NB4 (cell line): ENCODE data around the gene TUBD1.

ENCODE experiments used
- DNase-seq: peaks from one replicate; pipeline ENCODE4 v3.0.0; 2010; ENCODE audit warnings: low read depth
- H3K4me3 ChIP-seq: one replicate; pipeline ENCODE4 v1.5.1; 2011; ENCODE audit warnings: mild to moderate bottlenecking, low read depth, low read length, moderate library complexity
- CTCF ChIP-seq: IDR thresholded peaks from one replicate; pipeline ENCODE4 v1.5.1; 2012; ENCODE audit warnings: low read depth, low read length
- MAX ChIP-seq: IDR thresholded peaks from 2 replicates; pipeline ENCODE4 v1.6.1; 2011; ENCODE audit warnings: low read depth, low read length
- MYC ChIP-seq: IDR thresholded peaks from 2 replicates; pipeline ENCODE4 v1.6.1; 2011; ENCODE audit warnings: low read depth, low read length
- POLR2A ChIP-seq: IDR thresholded peaks from 2 replicates; pipeline ENCODE4 v1.6.1; 2011; ENCODE audit warnings: mild to moderate bottlenecking; ENCODE audit not compliant: insufficient read length; ENCODE audit errors: extremely low read depth

Gene TUBD1

GRCh38 chr17:59811209-59811608 lies 81.5 kb downstream of the TUBD1 start:
- H3K4me3 ChIP-seq, result no peak overlapping the region
- no peak for DNase-seq
- TF ChIP-seq CTCF, result no peak
- no peak for TF ChIP-seq MAX
- TF ChIP-seq MYC, result no peak
- no peak for TF ChIP-seq POLR2A

- DNase-seq, result no peak
- TF ChIP-seq MYC (no peak), CTCF (no peak), MAX (no peak), POLR2A (no peak)
- no peak overlapping the region for H3K4me3 ChIP-seq
Observed at GRCh38 chr17:59810894-59811153, 81.9 kb downstream of the TUBD1 start.
